Bone marrow (tissue), 2 donors: Measurements from ENCODE around the gene SPATC1L.

Source experiments
- DNase-seq, 2 donors: peaks; one replicate each; lab custom pipeline; 2025; lab: John Stamatoyannopoulos, UW

Gene SPATC1L

GRCh38 chr21:46131838-46132651, 52.2 kb downstream of the SPATC1L start:
- DNase-seq = no peak

- DNase-seq = no peak
Observed at GRCh38 chr21:46131588-46131837, 52.7 kb downstream of the SPATC1L start.

- no peak for DNase-seq
Observed at GRCh38 chr21:46130831-46131587, 53.2 kb downstream of the SPATC1L start.

GRCh38 chr21:46129846-46130651, 54.2 kb downstream of the SPATC1L start:
- DNase-seq = no peak

GRCh38 chr21:46128933-46129571, 55.2 kb downstream of the SPATC1L start:
- no peak for DNase-seq

- no peak for DNase-seq
Observed at GRCh38 chr21:46128106-46128932, 55.9 kb downstream of the SPATC1L start.

GRCh38 chr21:46127239-46128105, 56.8 kb downstream of the SPATC1L start:
- DNase-seq = no peak

GRCh38 chr21:46126309-46127238, 57.7 kb downstream of the SPATC1L start:
- DNase-seq = no peak

GRCh38 chr21:46125846-46126301, 58.4 kb downstream of the SPATC1L start:
- no peak for DNase-seq

- DNase-seq = no peak
Observed at GRCh38 chr21:46124926-46125845, 59.1 kb downstream of the SPATC1L start.

- no peak for DNase-seq
Observed at GRCh38 chr21:46124083-46124925, 60.0 kb downstream of the SPATC1L start.

- DNase-seq = no peak
Observed at GRCh38 chr21:46122758-46123683, 61.2 kb downstream of the SPATC1L start.

GRCh38 chr21:46122237-46122671, 62.0 kb downstream of the SPATC1L start:
- no peak for DNase-seq

- no peak for DNase-seq
Observed at GRCh38 chr21:46121286-46122221, 62.7 kb downstream of the SPATC1L start.
